Putamen (tissue), 1 donor: ENCODE data around the gene THY1.

Source experiments
- DNase-seq: peaks from one replicate; pipeline ENCODE4 v3.0.0-alpha.2; 2016; ENCODE audit warnings: low spot score

THY1 gene

DNA sequence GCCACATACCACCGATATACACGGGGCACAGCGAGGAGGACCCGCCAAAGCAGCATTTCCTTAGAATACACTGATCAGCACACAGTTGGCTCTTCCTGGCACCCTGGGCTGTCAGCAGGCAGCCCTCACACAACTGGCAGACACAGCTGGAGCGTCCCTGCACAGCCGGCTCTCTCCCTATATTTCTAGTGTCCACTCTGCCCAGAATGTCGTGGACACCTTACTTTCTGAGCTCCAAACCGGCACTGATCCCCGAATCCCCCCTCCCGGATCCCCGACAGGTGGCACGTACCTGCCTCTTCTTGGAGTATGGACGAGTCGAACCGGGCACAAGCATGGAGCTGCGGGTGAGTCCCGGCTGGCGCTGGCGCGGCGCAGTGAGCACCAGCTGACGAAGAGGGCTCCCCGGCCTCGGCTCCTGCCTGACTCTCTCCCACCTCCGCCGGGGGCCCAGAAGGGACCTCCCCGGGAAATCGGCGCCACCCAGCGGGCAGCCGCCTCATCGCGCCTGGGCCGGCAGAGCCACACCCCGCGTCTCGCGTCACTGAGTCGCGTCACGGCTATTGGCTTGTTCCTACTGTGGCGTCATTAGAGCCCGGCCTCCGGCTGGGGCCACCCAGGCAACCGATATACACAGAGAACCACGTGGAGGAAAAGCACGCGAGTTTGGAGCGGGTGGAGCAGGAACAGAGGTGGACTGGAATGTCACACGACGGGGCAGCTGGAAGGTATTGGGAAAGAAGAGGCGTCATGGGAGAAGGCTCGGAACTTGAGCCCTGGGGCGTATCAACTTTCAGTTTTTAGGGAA lies 41.6 kb downstream of the THY1 start, which contains the start of gene USP2:
Gene USP2 (minus strand): TSS at position 510 of the 808 bp plus-strand sequence. CDS start 8,210 bp downstream, outside the sequence.
- peak; percentile 97 for DNase-seq

DNA sequence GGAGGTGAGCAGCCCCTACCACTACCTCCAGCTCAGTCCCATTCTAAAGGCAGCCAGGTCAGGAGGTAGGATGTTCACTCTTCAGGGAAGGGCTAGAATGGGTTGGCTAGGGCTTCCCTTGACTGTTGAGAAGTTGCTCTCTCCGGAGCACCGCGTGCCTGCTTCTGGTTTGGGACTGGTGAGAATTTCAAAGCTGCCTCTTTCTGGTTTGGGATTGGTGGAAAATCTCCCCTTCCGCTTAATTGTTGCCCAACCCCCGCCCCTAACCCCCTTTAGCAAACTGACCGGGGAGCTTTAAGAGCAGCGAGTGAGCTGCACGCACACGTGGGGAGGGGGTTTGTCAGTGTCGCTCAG lies 42.2 kb downstream of the THY1 start:
- DNase-seq = no peak

- no peak for DNase-seq
Observed at GRCh38 chr11:119380160-119380826, 42.7 kb downstream of the THY1 start.

GRCh38 chr11:119378851-119379465 lies 44.0 kb downstream of the THY1 start:
- no peak for DNase-seq

- DNase-seq = no peak
Observed at GRCh38 chr11:119377961-119378667, 44.9 kb downstream of the THY1 start.

GRCh38 chr11:119377112-119377901 lies 45.7 kb downstream of the THY1 start:
- no peak for DNase-seq

- peak; percentile 96 for DNase-seq
Observed at GRCh38 chr11:119376197-119376847, 46.6 kb downstream of the THY1 start.

DNA sequence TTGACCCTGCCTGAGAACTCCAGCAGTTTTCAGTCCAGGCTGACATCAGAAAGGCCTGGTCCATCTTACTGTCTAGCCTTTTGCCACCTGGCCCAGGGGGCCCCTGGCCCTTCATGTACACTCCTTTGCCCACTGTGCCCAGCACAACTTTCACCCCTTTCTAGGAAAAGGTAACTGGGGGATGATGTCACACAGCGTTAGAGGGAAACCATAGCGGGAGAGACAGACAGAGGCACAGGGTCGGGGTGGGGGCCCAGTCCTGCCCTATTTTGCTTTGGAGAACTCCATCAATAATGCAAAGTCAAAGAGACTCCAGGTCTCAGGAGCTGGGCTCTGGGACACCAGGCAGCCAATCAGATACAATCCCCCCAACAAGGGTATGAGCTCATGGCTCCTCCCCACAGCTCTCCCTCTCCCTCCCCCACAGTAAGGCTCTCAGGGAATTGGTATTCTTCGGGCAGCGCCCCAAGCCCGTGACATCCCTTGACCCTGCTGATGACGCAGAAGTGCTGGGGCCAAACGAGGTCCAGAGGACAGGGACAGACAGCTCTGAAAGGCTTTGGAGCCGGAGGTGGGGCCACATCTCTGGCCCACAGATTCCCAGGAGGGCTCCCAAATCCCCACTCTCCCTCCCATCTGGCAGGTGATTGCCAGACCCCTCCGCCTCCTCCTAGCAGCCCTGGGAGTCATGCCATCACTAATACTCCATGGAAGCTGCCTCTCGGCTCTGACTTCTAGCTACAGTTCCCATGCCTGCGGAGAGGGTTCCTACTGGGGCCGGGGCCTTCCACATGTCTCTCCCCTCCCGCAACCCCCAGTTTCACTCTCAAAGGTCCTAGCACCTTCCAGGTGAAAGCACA lies 47.4 kb downstream of the THY1 start:
- peak; percentile 92 for DNase-seq

GRCh38 chr11:119374632-119375336 lies 48.2 kb downstream of the THY1 start:
- peak; percentile 85 for DNase-seq

GRCh38 chr11:119373921-119374631 lies 48.9 kb downstream of the THY1 start:
- DNase-seq = peak; percentile 89

GRCh38 chr11:119373059-119373920 lies 49.7 kb downstream of the THY1 start:
- DNase-seq = no peak

- no peak for DNase-seq
Observed at GRCh38 chr11:119372260-119373058, 50.5 kb downstream of the THY1 start.

DNA sequence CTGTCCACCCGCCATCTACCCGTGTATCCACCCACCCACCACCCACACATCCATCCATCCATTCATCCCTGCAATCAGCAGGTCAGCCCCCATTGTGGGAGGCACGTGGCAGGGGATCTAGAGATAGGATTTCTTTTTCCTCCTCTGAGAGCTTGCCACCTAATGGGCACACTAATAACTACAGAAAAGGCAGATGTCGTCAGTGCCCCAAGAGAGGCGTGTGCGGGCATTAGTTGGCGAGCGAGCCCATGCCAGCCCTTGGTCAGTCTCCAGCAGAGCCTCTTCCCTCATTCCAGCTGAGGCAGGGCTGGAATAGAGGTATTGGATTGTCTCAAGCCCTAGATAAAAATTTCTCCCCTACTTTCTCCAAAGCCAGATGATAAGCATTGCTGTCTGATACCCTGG lies 51.2 kb downstream of the THY1 start:
- peak; percentile 69 for DNase-seq

GRCh38 chr11:119371067-119371601 lies 51.8 kb downstream of the THY1 start:
- DNase-seq = no peak

DNA sequence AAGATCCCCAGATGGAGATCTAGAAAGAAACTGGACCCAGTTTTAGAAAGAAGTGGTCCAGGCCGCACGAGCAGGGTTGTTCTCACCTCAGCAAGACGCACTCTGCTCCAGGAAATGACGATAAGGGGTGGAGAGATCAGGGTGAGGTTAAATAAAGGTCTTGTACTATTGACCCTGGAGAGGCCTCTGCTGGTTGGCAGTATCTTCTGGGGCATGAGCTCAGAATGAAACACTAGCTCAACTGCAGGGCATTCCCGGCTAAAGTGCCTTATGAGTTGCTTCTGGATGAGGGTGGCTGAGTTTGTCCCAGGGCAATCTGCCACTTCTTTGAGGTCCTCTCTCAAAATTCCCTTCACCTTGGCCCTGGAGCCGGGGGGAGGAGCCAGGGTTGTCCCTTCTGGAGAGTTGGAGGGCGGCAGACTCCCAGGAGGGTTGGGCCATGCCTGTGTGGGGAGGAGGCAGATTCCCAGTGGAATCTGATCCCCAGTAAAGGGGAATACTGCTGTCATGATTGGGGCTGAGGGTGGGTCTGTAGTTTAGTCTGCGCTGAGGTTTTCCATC lies 52.4 kb downstream of the THY1 start:
- DNase-seq = no peak
